ENCODE results near the gene RALGDS.

- TF ChIP-seq ZC3H10 (CRISPR knock-in tag; IDR thresholded peaks at IDR 0.05) (no peak), RARB (CRISPR knock-in tag; IDR thresholded peaks at IDR 0.05) (no peak), GLIS3 (CRISPR knock-in tag; IDR thresholded peaks at IDR 0.05) (no peak), TOX (CRISPR knock-in tag; IDR thresholded peaks at IDR 0.05; ENCODE audit: borderline replicate concordance) (no peak), ZFP30 (CRISPR knock-in tag; IDR thresholded peaks at IDR 0.05) (no peak), PPARA (CRISPR knock-in tag; IDR thresholded peaks at IDR 0.05; ENCODE audit: borderline replicate concordance) (no peak), PATZ1 (CRISPR knock-in tag; IDR thresholded peaks at IDR 0.05; ENCODE audit: borderline replicate concordance) (no peak), CSDC2 (CRISPR knock-in tag; IDR thresholded peaks at IDR 0.05) (no peak), POU6F1 (CRISPR knock-in tag; IDR thresholded peaks at IDR 0.05; ENCODE audit: borderline replicate concordance, low read depth) (no peak), BACH2 (CRISPR knock-in tag; IDR thresholded peaks at IDR 0.05; ENCODE audit: borderline replicate concordance) (no peak), ARNTL (CRISPR knock-in tag; IDR thresholded peaks at IDR 0.05; ENCODE audit: borderline replicate concordance, low read depth) (no peak), OSR1 (CRISPR knock-in tag; IDR thresholded peaks at IDR 0.05) (no peak), SNAI2 (CRISPR knock-in tag; IDR thresholded peaks at IDR 0.05) (no peak), ZNF8 (CRISPR knock-in tag; IDR thresholded peaks at IDR 0.05) (no peak)
These were observed 54.0 kb downstream of the RALGDS start for GRCh38 chr9:133067006-133067405.
